Keratinocyte (primary cell): ENCODE data around the gene SMIM20.

Experiments used
- CTCF ChIP-seq, 3 experiments: IDR thresholded peaks in 1 of 3; conservative IDR thresholded peaks in 1 of 3; optimal IDR thresholded peaks in 1 of 3; 2 replicates in 2 of 3; 3 replicates in 1 of 3; pipeline versions ENCODE3 to v1.5.1; 2011; ENCODE audit warnings: low read length in 3 of 3, mild to moderate bottlenecking in 3 of 3, moderate library complexity in 2 of 3, control low read depth in 1 of 3, inconsistent platforms in 1 of 3; ENCODE audit not compliant: insufficient read depth in 2 of 3; ENCODE audit errors: extremely low read depth in 1 of 3
- EZH2 ChIP-seq: IDR thresholded peaks from one replicate; pipeline ENCODE4 v1.6.1; 2012; ENCODE audit warnings: inconsistent platforms, mild to moderate bottlenecking, low read length, moderate library complexity

- TF ChIP-seq CTCF (optimal IDR thresholded peaks at IDR 0.05 in 1 of 3, IDR thresholded peaks at IDR 0.05 in 1 of 3, conservative IDR thresholded peaks at IDR 0.05 in 1 of 3; ENCODE audit: extremely low read depth in 1 of 3, insufficient read depth in 2 of 3, low read length in 3 of 3) (no peak), EZH2 (no peak)
Measured at GRCh38 chr4:25956260-25956659, 42.2 kb downstream of the SMIM20 start.
